A673 (cell line): ENCODE results near the gene RASA3. TPM values are rescaled to one million over a fixed set of nuclear protein-coding genes. Genes with fewer than 3 reads are reported as not detected.

Source experiments
- BruUV-seq: library from RNA; stranded (reverse); fragments of 400-500 nt; replicated peaks from 2 replicates; lab custom pipeline; 2021; lab: Mats Ljungman, UMichigan
- CTCF ChIA-PET: fragments of 300-600 bp; sonication (Branson Sonifier 250); formaldehyde crosslinking; loops from one replicate; lab custom pipeline; 2022; ENCODE audit warnings: antibody characterized with exemption; lab: Charles Lee
- POLR2A ChIA-PET: fragments of 300-600 bp; sonication (Branson Sonifier 250); formaldehyde crosslinking; loops from one replicate; lab custom pipeline; 2022; ENCODE audit warnings: antibody characterized with exemption; ENCODE audit not compliant: low non-redundant PET; lab: Charles Lee
- DNase-seq: peaks from one replicate; pipeline ENCODE4 v3.0.0-alpha.2; 2015; ENCODE audit warnings: low spot score
- H3K27ac ChIP-seq: fragments of 200-600 bp; sonication (generic); 2 replicates; pipeline ENCODE4 v1.5.1; 2016; ENCODE audit warnings: mixed run types, low read depth, mild to moderate bottlenecking, mixed read lengths, antibody characterized with exemption, low read length; ENCODE audit not compliant: poor library complexity, severe bottlenecking
- H3K27me3 ChIP-seq: fragments of 200-600 bp; sonication (generic); replicated peaks from 2 replicates; pipeline ENCODE4 v1.6.1; 2017; ENCODE audit warnings: mixed run types, low read depth, mild to moderate bottlenecking, mixed read lengths, antibody characterized with exemption, low read length; ENCODE audit not compliant: insufficient read depth, poor library complexity
- H3K36me3 ChIP-seq: fragments of 200-600 bp; sonication (generic); 2 replicates; pipeline ENCODE4 v1.6.1; 2016; ENCODE audit warnings: mixed run types, mild to moderate bottlenecking, mixed read lengths, antibody characterized with exemption, low read length; ENCODE audit not compliant: insufficient read depth, poor library complexity, severe bottlenecking
- H3K4me1 ChIP-seq: fragments of 200-600 bp; sonication (generic); 2 replicates; pipeline ENCODE4 v1.6.1; 2017; ENCODE audit warnings: mixed run types, mild to moderate bottlenecking, mixed read lengths, antibody characterized with exemption, low read length; ENCODE audit not compliant: insufficient read depth, poor library complexity, severe bottlenecking
- H3K4me3 ChIP-seq: fragments of 200-600 bp; sonication (generic); 2 replicates; pipeline ENCODE4 v1.5.1; 2016; ENCODE audit warnings: low read depth, mixed run types, mild to moderate bottlenecking, mixed read lengths, low read length; ENCODE audit not compliant: poor library complexity, severe bottlenecking
- H3K9me3 ChIP-seq: fragments of 200-600 bp; sonication (generic); 2 replicates; pipeline ENCODE4 v1.6.1; 2016; ENCODE audit warnings: mixed run types, low read depth, mild to moderate bottlenecking, mixed read lengths, antibody characterized with exemption, low read length; ENCODE audit not compliant: poor library complexity, severe bottlenecking
- CTCF ChIP-seq: fragments of 300-800, 200-600 bp; sonication (generic); conservative IDR thresholded peaks from 2 replicates; pipeline ENCODE4 v1.5.1; 2017; ENCODE audit warnings: low read depth, mild to moderate bottlenecking, antibody characterized with exemption, low read length, moderate library complexity, mixed read lengths
- EZH2 ChIP-seq: fragments of 200-600 bp; sonication (generic); IDR thresholded peaks from 2 replicates; pipeline ENCODE4 v1.6.1; 2017; ENCODE audit warnings: borderline replicate concordance, low read depth, mild to moderate bottlenecking, mixed read lengths, antibody characterized with exemption, low read length; ENCODE audit not compliant: poor library complexity, severe bottlenecking
- intact Hi-C: fragments of 100-400 bp; cut with micrococcal nuclease; formaldehyde crosslinking; loops from one replicate; pipeline ENCODE4 v1.10.0; 2022; ENCODE audit not compliant: unreplicated experiment
- total RNA-seq: library from RNA; stranded (reverse); gene quantifications from 2 replicates; pipeline ENCODE4 v1.2.3, GENCODE V29; 2021

Gene RASA3
- total RNA-seq, 1 experiment from 2014 or later: 22.1 TPM

GRCh38 chr13:114096031-114096485 is 36.4 kb downstream of the RASA3 start:
- no TSS peak for BruUV-seq
- H3K9me3 ChIP-seq: peaks cover 5% of the 10 kb centered on the region
- no peaks in the 10 kb centered on the region for H3K27me3 ChIP-seq
- CTCF ChIA-PET: no interaction called here
- H3K4me3 ChIP-seq: no peak overlapping the region
- POLR2A ChIA-PET: no interaction called here
- no peak for TF ChIP-seq EZH2
- TF ChIP-seq CTCF: no peak
- no peak for DNase-seq
- H3K27ac ChIP-seq: no peak overlapping the region
- H3K4me1 ChIP-seq: peaks cover 9% of the 10 kb centered on the region
- intact Hi-C loops: no loop called here
- H3K36me3 ChIP-seq: no peaks in the 10 kb centered on the region

GRCh38 chr13:114095486-114095885 is 36.9 kb downstream of the RASA3 start:
- Histone ChIP-seq H3K4me3 (no peak overlapping the region), H3K36me3 (no peaks in the 10 kb centered on the region), H3K27ac (no peak overlapping the region), H3K9me3 (peaks cover 5% of the 10 kb centered on the region), H3K4me1 (peaks cover 9% of the 10 kb centered on the region), H3K27me3 (no peaks in the 10 kb centered on the region)
- no peak for DNase-seq
- POLR2A ChIA-PET: no interaction called here
- TF ChIP-seq CTCF (no peak), EZH2 (no peak)
- intact Hi-C loops: no loop called here
- CTCF ChIA-PET: no interaction called here
- BruUV-seq: no TSS peak

- Histone ChIP-seq H3K4me1 (peaks cover 9% of the 10 kb centered on the region), H3K27me3 (no peaks in the 10 kb centered on the region), H3K4me3 (no peak overlapping the region), H3K36me3 (no peaks in the 10 kb centered on the region), H3K9me3 (peaks cover 5% of the 10 kb centered on the region), H3K27ac (no peak overlapping the region)
- ChIA-PET CTCF (no interaction called here), POLR2A (no interaction called here)
- BruUV-seq: no TSS peak
- DNase-seq: no peak
- intact Hi-C loops: no loop called here
- no peak for TF ChIP-seq EZH2
- no peak for TF ChIP-seq CTCF
These were observed 39.3 kb downstream of the RASA3 start for GRCh38 chr13:114093118-114093517.
